Uterus (tissue), 4 donors: ENCODE measurements around the gene AKT3. TPM values are rescaled to one million over a fixed set of nuclear protein-coding genes. Genes with fewer than 3 reads are reported as not detected.

Experiments
- DNase-seq, 2 donors: peaks; one replicate each; pipeline ENCODE4 v3.0.0-alpha.2; 2019 to 2020
- H3K27ac ChIP-seq, 2 donors: fragments of 200-600 bp; sonication (generic); 1 replicate in 1 of 2; 2 replicates in 1 of 2; pipeline ENCODE4 v1.5.1; 2016 to 2018
- H3K27me3 ChIP-seq, 2 donors: fragments of 200-600 bp; sonication (generic); one replicate each; pipeline ENCODE4 v1.5.1; 2018 to 2019; ENCODE audit warnings: control low read depth in 1 of 2
- H3K36me3 ChIP-seq, 2 donors: fragments of 200-600 bp; sonication (generic); one replicate each; pipeline ENCODE4 v1.5.1; 2019; ENCODE audit warnings: control low read depth in 1 of 2
- H3K4me1 ChIP-seq, 2 donors: fragments of 200-600 bp; sonication (generic); one replicate each; pipeline ENCODE4 v1.5.1; 2018 to 2019; ENCODE audit warnings: control low read depth in 1 of 2
- H3K4me3 ChIP-seq, 2 donors: fragments of 200-600 bp; sonication (generic); 1 replicate in 1 of 2; 2 replicates in 1 of 2; pipeline ENCODE4 v1.5.1; 2018 to 2019; ENCODE audit warnings: mild to moderate bottlenecking in 1 of 2
- H3K9me3 ChIP-seq, 2 donors: fragments of 200-600 bp; sonication (generic); one replicate each; pipeline ENCODE4 v1.5.1; 2019; ENCODE audit warnings: control low read depth in 1 of 2
- POLR2A ChIP-seq, 2 donors: fragments of 450-650 bp; IDR thresholded peaks; one replicate each; pipeline ENCODE4 v1.6.1; 2016; ENCODE audit warnings: antibody characterized with exemption in 2 of 2, mild to moderate bottlenecking in 1 of 2, moderate library complexity in 1 of 2
- intact Hi-C: fragments of 100-400 bp; cut with DNase I; formaldehyde crosslinking; loops from one replicate; pipeline ENCODE4 v1.15.1; 2023; ENCODE audit warnings: low total_unique reads
- total RNA-seq, 4 donors: library from RNA; depleted of rRNA in 3 of 4; stranded (reverse); fragments of >200 nt in 3 of 4; gene quantifications; one replicate each; pipeline versions ENCODE4 v1.1.0 to v1.2.4, GENCODE V29; 2014 to 2023
- TF ChIP-seq, protein P1 (sequence below), 4 experiments: fragments of 200-600 bp in 2 of 4; fragments of 450-650 bp in 2 of 4; sonication (generic) in 2 of 4; IDR thresholded peaks; one replicate each; pipeline ENCODE4 v1.5.1; 2016 to 2019; ENCODE audit warnings: antibody characterized with exemption in 4 of 4, mild to moderate bottlenecking in 2 of 4, moderate library complexity in 1 of 4
- donor health status: DM: yes; HTN: yes; CAD: no.

The AKT3 gene
- total RNA-seq, 4 donors from 2014 or later: 39.2 to 227 (median 97.6) TPM

- no peak for DNase-seq
- TF ChIP-seq, protein P1, sequence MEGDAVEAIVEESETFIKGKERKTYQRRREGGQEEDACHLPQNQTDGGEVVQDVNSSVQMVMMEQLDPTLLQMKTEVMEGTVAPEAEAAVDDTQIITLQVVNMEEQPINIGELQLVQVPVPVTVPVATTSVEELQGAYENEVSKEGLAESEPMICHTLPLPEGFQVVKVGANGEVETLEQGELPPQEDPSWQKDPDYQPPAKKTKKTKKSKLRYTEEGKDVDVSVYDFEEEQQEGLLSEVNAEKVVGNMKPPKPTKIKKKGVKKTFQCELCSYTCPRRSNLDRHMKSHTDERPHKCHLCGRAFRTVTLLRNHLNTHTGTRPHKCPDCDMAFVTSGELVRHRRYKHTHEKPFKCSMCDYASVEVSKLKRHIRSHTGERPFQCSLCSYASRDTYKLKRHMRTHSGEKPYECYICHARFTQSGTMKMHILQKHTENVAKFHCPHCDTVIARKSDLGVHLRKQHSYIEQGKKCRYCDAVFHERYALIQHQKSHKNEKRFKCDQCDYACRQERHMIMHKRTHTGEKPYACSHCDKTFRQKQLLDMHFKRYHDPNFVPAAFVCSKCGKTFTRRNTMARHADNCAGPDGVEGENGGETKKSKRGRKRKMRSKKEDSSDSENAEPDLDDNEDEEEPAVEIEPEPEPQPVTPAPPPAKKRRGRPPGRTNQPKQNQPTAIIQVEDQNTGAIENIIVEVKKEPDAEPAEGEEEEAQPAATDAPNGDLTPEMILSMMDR (IDR thresholded peaks at IDR 0.05): no peak
- no peak for TF ChIP-seq POLR2A (IDR thresholded peaks at IDR 0.05)
- no peaks in the 10 kb centered on the region for H3K27me3 ChIP-seq
- H3K9me3 ChIP-seq: peaks cover 0 to under 1% of the 10 kb centered on the region in 2 donors
- H3K4me1 ChIP-seq: no peaks in the 10 kb centered on the region
- intact Hi-C loops: no loop called here
- H3K4me3 ChIP-seq: no peak overlapping the region
- no peak overlapping the region for H3K27ac ChIP-seq
- no peaks in the 10 kb centered on the region for H3K36me3 ChIP-seq
These were observed 275.0 kb downstream of the AKT3 start for GRCh38 chr1:243575070-243575469.

- Histone ChIP-seq H3K4me1 (no peaks in the 10 kb centered on the region), H3K36me3 (no peaks in the 10 kb centered on the region), H3K9me3 (no peaks in the 10 kb centered on the region), H3K4me3 (no peak overlapping the region), H3K27ac (no peak overlapping the region), H3K27me3 (no peaks in the 10 kb centered on the region)
- no peak for DNase-seq
- intact Hi-C loops: no loop called here
- TF ChIP-seq POLR2A (IDR thresholded peaks at IDR 0.05): no peak
- TF ChIP-seq, protein P1 (IDR thresholded peaks at IDR 0.05): no peak
These were observed 277.1 kb downstream of the AKT3 start for GRCh38 chr1:243572940-243573339.

DNA sequence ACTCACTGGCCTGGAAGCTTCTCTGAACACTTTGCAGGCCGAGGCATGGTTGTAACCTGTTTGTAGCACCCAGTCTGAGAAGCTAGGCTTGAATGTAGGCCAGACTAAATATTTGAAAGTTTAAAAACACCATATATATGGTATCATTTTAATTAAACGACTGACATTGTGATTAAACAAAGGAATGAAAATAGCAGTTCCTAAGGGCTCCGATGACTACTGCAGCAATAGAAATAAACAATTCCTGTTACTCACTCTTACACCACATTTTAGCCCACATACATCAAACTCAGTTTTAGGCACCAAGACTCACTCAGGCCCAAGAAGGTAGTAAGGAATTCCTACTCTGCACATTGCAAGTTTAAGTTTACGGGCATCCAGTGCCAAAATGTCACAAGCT is 281.2 kb downstream of the AKT3 start:
- Histone ChIP-seq H3K9me3 (no peaks in the 10 kb centered on the region), H3K27ac (no peak overlapping the region), H3K4me1 (no peaks in the 10 kb centered on the region), H3K36me3 (no peaks in the 10 kb centered on the region), H3K27me3 (no peaks in the 10 kb centered on the region), H3K4me3 (no peak overlapping the region)
- no peak for DNase-seq
- intact Hi-C loops: no loop called here
- TF ChIP-seq POLR2A (IDR thresholded peaks at IDR 0.05): no peak
- TF ChIP-seq, protein P1 (IDR thresholded peaks at IDR 0.05): no peak

- H3K27me3 ChIP-seq: no peaks in the 10 kb centered on the region
- H3K36me3 ChIP-seq: no peaks in the 10 kb centered on the region
- intact Hi-C loops: no loop called here
- DNase-seq: no peak
- no peak for TF ChIP-seq POLR2A (IDR thresholded peaks at IDR 0.05)
- TF ChIP-seq, protein P1 (IDR thresholded peaks at IDR 0.05): no peak
- H3K9me3 ChIP-seq: no peaks in the 10 kb centered on the region
- H3K4me1 ChIP-seq: no peaks in the 10 kb centered on the region
- H3K27ac ChIP-seq: no peak overlapping the region
- H3K4me3 ChIP-seq: no peak overlapping the region
These were observed 285.2 kb downstream of the AKT3 start for GRCh38 chr1:243564814-243565213.

DNA sequence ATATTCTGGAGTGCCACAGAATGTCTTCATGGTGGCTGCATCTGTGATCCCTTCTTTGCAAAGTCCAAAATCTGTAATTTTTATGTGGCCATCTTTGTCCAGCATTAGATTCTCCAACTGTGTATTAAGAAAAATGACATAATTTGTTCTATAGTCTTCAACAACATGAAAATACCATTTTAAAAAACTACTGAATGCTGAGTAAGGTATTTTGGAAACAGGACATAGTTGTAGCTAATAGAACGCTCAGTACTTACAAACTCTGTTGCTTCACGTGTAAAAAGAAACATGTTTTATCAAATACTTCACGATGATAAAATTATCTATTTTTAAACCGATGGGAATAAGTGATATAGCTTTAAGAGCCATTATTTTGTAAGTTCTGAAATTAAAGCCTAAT is 286.3 kb downstream of the AKT3 start:
- no peaks in the 10 kb centered on the region for H3K4me1 ChIP-seq
- DNase-seq: no peak

More for the DNA sequence above, 286.3 kb downstream of the AKT3 start:
- Histone ChIP-seq H3K9me3 (no peaks in the 10 kb centered on the region), H3K27me3 (no peaks in the 10 kb centered on the region), H3K4me3 (no peak overlapping the region), H3K27ac (no peak overlapping the region), H3K36me3 (no peaks in the 10 kb centered on the region)
- intact Hi-C loops: no loop called here
- TF ChIP-seq, protein P1 (IDR thresholded peaks at IDR 0.05): no peak
- no peak for TF ChIP-seq POLR2A (IDR thresholded peaks at IDR 0.05)
